ENCODE results near the gene SLC39A5. TPM values are rescaled to one million over a fixed set of nuclear protein-coding genes. Genes with fewer than 3 reads are reported as not detected.

The SLC39A5 gene
- not detected for total RNA-seq (ENCODE audit: insufficient read depth, low replicate concordance)

GRCh38 chr12:56229916-56230431, at the start of gene SLC39A5:
TSS of gene SLC39A5 (plus strand) at chr12:56230051. CDS start at chr12:56231275, 1,224 bp downstream.
- DNase-seq (ENCODE audit: low spot score): no peak

GRCh38 chr12:56186957-56187356, 42.9 kb upstream of the SLC39A5 start:
- no peak for DNase-seq (ENCODE audit: low spot score)

- DNase-seq (ENCODE audit: low spot score): peak; percentile 52
These were observed 41.6 kb upstream of the SLC39A5 start for GRCh38 chr12:56188131-56188777.

GRCh38 chr12:56188778-56189098, 41.1 kb upstream of the SLC39A5 start:
- DNase-seq (ENCODE audit: low spot score): no peak

- DNase-seq (ENCODE audit: low spot score): peak; percentile 88
These were observed 40.5 kb upstream of the SLC39A5 start, which contains the start of gene SMARCC2 for GRCh38 chr12:56189099-56189917. TSS of gene SMARCC2 (minus strand) at chr12:56189483. CDS start at chr12:56189461, 22 bp downstream.

GRCh38 chr12:56189918-56190694, 39.7 kb upstream of the SLC39A5 start:
- DNase-seq (ENCODE audit: low spot score): peak; percentile 92

GRCh38 chr12:56190695-56191155, 39.1 kb upstream of the SLC39A5 start:
- DNase-seq (ENCODE audit: low spot score): no peak

- no peak for DNase-seq (ENCODE audit: low spot score)
These were observed 37.3 kb upstream of the SLC39A5 start for GRCh38 chr12:56192582-56192981.

GRCh38 chr12:56193025-56193578, 36.7 kb upstream of the SLC39A5 start:
- DNase-seq (ENCODE audit: low spot score): peak; percentile 91

GRCh38 chr12:56196818-56197550, 32.9 kb upstream of the SLC39A5 start:
- DNase-seq (ENCODE audit: low spot score): peak; percentile 87

- DNase-seq (ENCODE audit: low spot score): no peak
These were observed 31.8 kb upstream of the SLC39A5 start for GRCh38 chr12:56197921-56198635.

- DNase-seq (ENCODE audit: low spot score): no peak
These were observed 31.0 kb upstream of the SLC39A5 start for GRCh38 chr12:56198836-56199235.

- DNase-seq (ENCODE audit: low spot score): no peak
These were observed 27.5 kb upstream of the SLC39A5 start for GRCh38 chr12:56202366-56202765.

GRCh38 chr12:56202838-56203237, 27.0 kb upstream of the SLC39A5 start:
- DNase-seq (ENCODE audit: low spot score): no peak

GRCh38 chr12:56204275-56204674, 25.6 kb upstream of the SLC39A5 start:
- no peak for DNase-seq (ENCODE audit: low spot score)

GRCh38 chr12:56205445-56205844, 24.4 kb upstream of the SLC39A5 start:
- no peak for DNase-seq (ENCODE audit: low spot score)

GRCh38 chr12:56206452-56207166, 23.2 kb upstream of the SLC39A5 start:
- peak; percentile 37 for DNase-seq (ENCODE audit: low spot score)

GRCh38 chr12:56208006-56208405, 21.8 kb upstream of the SLC39A5 start:
- DNase-seq (ENCODE audit: low spot score): no peak

GRCh38 chr12:56212361-56212760, 17.5 kb upstream of the SLC39A5 start:
- DNase-seq (ENCODE audit: low spot score): no peak

Data from umbilical cord (tissue), 2 donors.